ENCODE data around the gene FGF18.

Gene FGF18

GRCh38 chr5:171415115-171415730, 4.2 kb upstream of the FGF18 start:
- 90 to 94% methylated on average over 3 to 9 of the region's 9 CpGs for WGBS, 2 experiments (ENCODE audit: insufficient coverage in 2 of 2)
- Histone ChIP-seq H3K36me3 (ENCODE audit: control insufficient read depth, insufficient read depth, low read length) (peaks cover 40% of the 10 kb centered on the region), H3K27ac (ENCODE audit: low read depth, low read length, severe bottlenecking) (no peak overlapping the region), H3K9me3 (ENCODE audit: control insufficient read depth, low read length) (no peaks in the 10 kb centered on the region), H3K4me1 (ENCODE audit: control insufficient read depth, insufficient read depth, low read length, poor library complexity, severe bottlenecking) (peaks cover 9% of the 10 kb centered on the region), H3K4me3 (ENCODE audit: extremely low read depth, insufficient read depth, low read length, poor library complexity, severe bottlenecking) (no peak overlapping the region)

GRCh38 chr5:171416160-171417049, 3.0 kb upstream of the FGF18 start:
- peaks cover 29% of the 10 kb centered on the region for H3K36me3 ChIP-seq (ENCODE audit: control insufficient read depth, insufficient read depth, low read length)
- 88 to 89% methylated on average over 2 to 4 of the region's 11 CpGs for WGBS, 2 experiments (ENCODE audit: insufficient coverage in 2 of 2)
- no peaks in the 10 kb centered on the region for H3K9me3 ChIP-seq (ENCODE audit: control insufficient read depth, low read length)
- no peak overlapping the region for H3K4me3 ChIP-seq (ENCODE audit: extremely low read depth, insufficient read depth, low read length, poor library complexity, severe bottlenecking)
- H3K27ac ChIP-seq (ENCODE audit: low read depth, low read length, severe bottlenecking), result no peak overlapping the region
- H3K4me1 ChIP-seq (ENCODE audit: control insufficient read depth, insufficient read depth, low read length, poor library complexity, severe bottlenecking), result peaks cover 9% of the 10 kb centered on the region

GRCh38 chr5:171418316-171418981, 998 bp upstream of the FGF18 start:
- peaks cover 14% of the 10 kb centered on the region for H3K4me1 ChIP-seq (ENCODE audit: control insufficient read depth, insufficient read depth, low read length, poor library complexity, severe bottlenecking)
- no peaks in the 10 kb centered on the region for H3K9me3 ChIP-seq (ENCODE audit: control insufficient read depth, low read length)
- peak overlapping the region; percentile 59 for H3K27ac ChIP-seq (ENCODE audit: low read depth, low read length, severe bottlenecking)
- peak overlapping the region; percentile 49 for H3K4me3 ChIP-seq (ENCODE audit: extremely low read depth, insufficient read depth, low read length, poor library complexity, severe bottlenecking)
- peaks cover 9% of the 10 kb centered on the region for H3K36me3 ChIP-seq (ENCODE audit: control insufficient read depth, insufficient read depth, low read length)
- 9% methylated on average over 24 to 26 of the region's 26 CpGs for WGBS, 2 experiments (ENCODE audit: insufficient coverage in 2 of 2)

- Histone ChIP-seq H3K27ac (ENCODE audit: low read depth, low read length, severe bottlenecking) (no peak overlapping the region), H3K9me3 (ENCODE audit: control insufficient read depth, low read length) (no peaks in the 10 kb centered on the region), H3K36me3 (ENCODE audit: control insufficient read depth, insufficient read depth, low read length) (no peaks in the 10 kb centered on the region), H3K4me1 (ENCODE audit: control insufficient read depth, insufficient read depth, low read length, poor library complexity, severe bottlenecking) (peaks cover 17% of the 10 kb centered on the region), H3K4me3 (ENCODE audit: extremely low read depth, insufficient read depth, low read length, poor library complexity, severe bottlenecking) (peak overlapping the region; percentile 49)
- WGBS, 2 experiments (ENCODE audit: insufficient coverage in 2 of 2), result 0 to 1% methylated on average over 69 to 84 of the region's 95 CpGs
Measured at GRCh38 chr5:171419688-171420430, 412 bp downstream of the FGF18 start.

GRCh38 chr5:171420431-171421241, 1.2 kb downstream of the FGF18 start:
- Histone ChIP-seq H3K4me3 (ENCODE audit: extremely low read depth, insufficient read depth, low read length, poor library complexity, severe bottlenecking) (peak overlapping the region; percentile 19), H3K36me3 (ENCODE audit: control insufficient read depth, insufficient read depth, low read length) (no peaks in the 10 kb centered on the region)

GRCh38 chr5:171421331-171422262, 2.1 kb downstream of the FGF18 start:
- no peak overlapping the region for H3K4me3 ChIP-seq (ENCODE audit: extremely low read depth, insufficient read depth, low read length, poor library complexity, severe bottlenecking)
- peaks cover 17% of the 10 kb centered on the region for H3K4me1 ChIP-seq (ENCODE audit: control insufficient read depth, insufficient read depth, low read length, poor library complexity, severe bottlenecking)
- no peaks in the 10 kb centered on the region for H3K9me3 ChIP-seq (ENCODE audit: control insufficient read depth, low read length)
- H3K36me3 ChIP-seq (ENCODE audit: control insufficient read depth, insufficient read depth, low read length), result no peaks in the 10 kb centered on the region
- H3K27ac ChIP-seq (ENCODE audit: low read depth, low read length, severe bottlenecking), result no peak overlapping the region
- 60 to 62% methylated on average over 11 of the region's 16 CpGs for WGBS, 2 experiments (ENCODE audit: insufficient coverage in 2 of 2)

More at GRCh38 chr5:171420431-171421241, 1.2 kb downstream of the FGF18 start:
- no peaks in the 10 kb centered on the region for H3K9me3 ChIP-seq (ENCODE audit: control insufficient read depth, low read length)
- WGBS, 2 experiments (ENCODE audit: insufficient coverage in 2 of 2), result 3 to 5% methylated on average over 42 to 54 of the region's 65 CpGs
- peaks cover 17% of the 10 kb centered on the region for H3K4me1 ChIP-seq (ENCODE audit: control insufficient read depth, insufficient read depth, low read length, poor library complexity, severe bottlenecking)
- H3K27ac ChIP-seq (ENCODE audit: low read depth, low read length, severe bottlenecking), result no peak overlapping the region

- Histone ChIP-seq H3K9me3 (ENCODE audit: control insufficient read depth, low read length) (no peaks in the 10 kb centered on the region), H3K36me3 (ENCODE audit: control insufficient read depth, insufficient read depth, low read length) (no peaks in the 10 kb centered on the region), H3K4me1 (ENCODE audit: control insufficient read depth, insufficient read depth, low read length, poor library complexity, severe bottlenecking) (peaks cover 14% of the 10 kb centered on the region), H3K27ac (ENCODE audit: low read depth, low read length, severe bottlenecking) (no peak overlapping the region), H3K4me3 (ENCODE audit: extremely low read depth, insufficient read depth, low read length, poor library complexity, severe bottlenecking) (no peak overlapping the region)
- 77 to 80% methylated on average over 2 of the region's 2 CpGs for WGBS, 2 experiments (ENCODE audit: insufficient coverage in 2 of 2)
Measured at GRCh38 chr5:171422495-171422894, 3.0 kb downstream of the FGF18 start.

- 51 to 66% methylated on average over 16 to 20 of the region's 26 CpGs for WGBS, 2 experiments (ENCODE audit: insufficient coverage in 2 of 2)
- Histone ChIP-seq H3K9me3 (ENCODE audit: control insufficient read depth, low read length) (no peaks in the 10 kb centered on the region), H3K4me3 (ENCODE audit: extremely low read depth, insufficient read depth, low read length, poor library complexity, severe bottlenecking) (no peak overlapping the region), H3K27ac (ENCODE audit: low read depth, low read length, severe bottlenecking) (no peak overlapping the region), H3K4me1 (ENCODE audit: control insufficient read depth, insufficient read depth, low read length, poor library complexity, severe bottlenecking) (peaks cover 13% of the 10 kb centered on the region), H3K36me3 (ENCODE audit: control insufficient read depth, insufficient read depth, low read length) (no peaks in the 10 kb centered on the region)
Measured at GRCh38 chr5:171422902-171423663, 3.6 kb downstream of the FGF18 start.

- Histone ChIP-seq H3K4me1 (ENCODE audit: control insufficient read depth, insufficient read depth, low read length, poor library complexity, severe bottlenecking) (peaks cover 8% of the 10 kb centered on the region), H3K4me3 (ENCODE audit: extremely low read depth, insufficient read depth, low read length, poor library complexity, severe bottlenecking) (no peak overlapping the region), H3K27ac (ENCODE audit: low read depth, low read length, severe bottlenecking) (no peak overlapping the region), H3K9me3 (ENCODE audit: control insufficient read depth, low read length) (no peaks in the 10 kb centered on the region), H3K36me3 (ENCODE audit: control insufficient read depth, insufficient read depth, low read length) (no peaks in the 10 kb centered on the region)
- 28 to 37% methylated on average over 3 of the region's 5 CpGs for WGBS, 2 experiments (ENCODE audit: insufficient coverage in 2 of 2)
Measured at GRCh38 chr5:171424726-171425125, 5.3 kb downstream of the FGF18 start.
